Germinal center (tissue), 1 donor: Measurements from ENCODE around the gene MYO18A.
A peak's percentile ranks its signal among the peaks of the same experiment; 100 is the strongest.
"Not testable (repeated sequence)": the region's sequence is repeated elsewhere in the genome, so short reads cannot be mapped to it uniquely, and the experiment has no call there.

ENCODE experiments used
- DNase-seq: peaks from one replicate; pipeline ENCODE4 v3.0.0; 2012; ENCODE audit warnings: mixed read lengths, low spot score

Gene MYO18A

DNA sequence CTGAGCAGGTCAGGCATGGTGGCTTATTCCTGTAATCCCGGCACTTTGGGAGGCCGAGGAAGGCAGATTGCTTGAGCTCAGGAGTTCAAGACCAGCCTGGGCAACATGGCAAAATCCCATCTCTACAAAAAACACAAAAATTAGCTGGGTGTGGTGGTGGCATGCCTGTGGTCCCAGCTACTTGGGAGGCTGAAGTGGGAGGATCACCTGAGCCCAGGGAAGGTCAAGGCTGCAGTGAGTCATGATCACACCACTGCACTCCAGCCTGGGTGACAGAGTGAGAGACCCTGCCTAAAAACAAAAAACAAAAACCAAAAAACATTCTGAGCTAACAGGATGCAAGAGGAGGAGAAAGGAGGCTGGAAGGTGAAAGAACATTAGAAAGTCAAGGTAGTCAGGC is 33.0 kb downstream of the MYO18A start:
- not testable (repeated sequence) for DNase-seq

GRCh38 chr17:29146369-29146972 is 33.7 kb downstream of the MYO18A start:
- DNase-seq = no peak

- peak; percentile 65 for DNase-seq
These were observed 34.7 kb downstream of the MYO18A start for GRCh38 chr17:29145289-29146073.

GRCh38 chr17:29143894-29144293 is 36.3 kb downstream of the MYO18A start:
- DNase-seq = no peak

DNA sequence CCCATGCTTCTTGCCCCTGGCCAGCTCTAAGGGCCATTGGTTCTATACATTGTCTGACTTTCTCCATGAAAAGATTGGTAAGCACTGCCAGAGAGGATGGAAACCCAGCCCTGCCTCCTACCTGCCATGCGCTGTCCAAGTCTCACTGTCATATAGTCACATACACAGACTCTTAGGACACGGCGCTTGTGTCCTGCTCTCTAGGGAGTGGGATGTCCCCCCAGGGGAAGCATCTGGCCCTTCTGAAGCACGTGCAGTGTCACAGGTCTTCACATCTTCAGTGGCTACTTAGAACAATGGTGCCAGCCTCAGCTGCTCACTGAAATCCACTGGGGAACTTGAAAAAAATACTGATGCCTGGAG is 38.7 kb downstream of the MYO18A start:
- DNase-seq = no peak

DNA sequence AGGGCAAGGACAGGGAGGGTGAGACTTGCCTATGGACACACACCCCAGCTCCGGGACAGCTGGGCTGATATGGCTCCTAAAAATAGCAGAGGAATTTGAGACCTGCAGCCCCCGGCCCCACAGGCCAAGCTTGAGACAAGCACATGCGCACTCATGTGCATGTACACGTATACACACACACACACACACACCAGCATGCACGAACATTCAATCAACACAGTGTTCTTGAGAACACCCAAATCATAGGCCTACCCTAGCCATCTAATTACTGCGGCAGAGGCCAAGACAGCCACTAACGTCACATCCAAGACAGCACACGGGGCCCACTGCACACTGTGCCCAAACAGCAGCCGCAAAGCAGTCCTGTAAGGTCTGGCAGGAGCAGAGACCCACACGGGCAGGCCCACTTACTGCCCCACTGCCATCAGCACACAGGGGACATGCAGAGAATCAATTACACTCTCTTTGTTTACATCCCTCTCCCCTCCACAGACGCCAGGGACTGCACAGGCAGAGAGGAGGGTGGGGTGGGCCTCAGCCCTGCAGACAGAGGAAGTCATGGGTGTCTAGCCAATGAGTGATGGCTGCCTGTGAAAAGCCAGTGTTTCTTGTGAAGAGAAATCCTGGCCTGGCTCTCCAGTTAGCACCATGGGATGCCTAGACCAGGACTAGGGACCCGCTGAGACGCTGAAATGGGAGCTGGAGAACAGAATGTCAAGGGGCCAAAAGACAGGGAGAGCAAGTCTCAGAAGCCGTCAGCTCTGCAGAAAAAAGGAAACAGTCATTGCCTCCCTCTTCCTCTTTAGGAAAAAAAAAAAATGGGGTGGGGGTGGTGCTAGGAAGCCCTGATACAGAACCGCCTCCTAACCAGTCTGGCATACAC is 39.3 kb downstream of the MYO18A start:
- DNase-seq = peak; percentile 68

DNA sequence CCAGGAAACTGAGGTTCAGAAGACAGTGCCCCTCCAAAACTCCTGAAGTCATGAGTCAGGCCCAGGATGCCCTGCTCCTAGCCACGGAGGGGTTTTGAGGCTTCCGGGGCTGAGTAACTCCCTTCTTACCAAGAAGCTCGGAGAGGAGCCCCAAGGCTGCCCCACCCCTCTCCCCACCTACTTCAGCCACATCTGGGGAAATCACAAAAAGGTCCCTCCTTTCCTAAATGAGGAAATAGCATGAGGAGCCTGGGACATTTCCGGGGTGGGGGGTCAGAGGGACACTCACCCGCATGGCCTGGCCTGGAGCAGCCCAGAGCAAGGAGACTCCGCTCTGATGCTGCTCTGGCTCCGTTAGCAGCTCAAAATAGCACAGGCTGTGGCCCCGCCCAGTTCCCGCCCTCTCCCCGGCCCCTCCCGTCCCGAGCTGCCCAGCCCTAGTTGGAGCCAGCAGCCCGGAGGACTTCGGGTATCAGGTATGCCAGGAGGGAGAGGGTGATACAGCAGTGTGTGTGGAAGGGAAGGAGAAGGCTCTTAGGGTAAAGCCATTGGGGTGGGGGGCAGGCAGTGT is 40.1 kb downstream of the MYO18A start:
- peak; percentile 76 for DNase-seq

- peak; percentile 51 for DNase-seq
These were observed 41.1 kb downstream of the MYO18A start for GRCh38 chr17:29138971-29139691.

GRCh38 chr17:29138184-29138955 is 41.8 kb downstream of the MYO18A start:
- peak; percentile 33 for DNase-seq

- DNase-seq = no peak
These were observed 43.0 kb downstream of the MYO18A start for GRCh38 chr17:29136998-29137730.

DNA sequence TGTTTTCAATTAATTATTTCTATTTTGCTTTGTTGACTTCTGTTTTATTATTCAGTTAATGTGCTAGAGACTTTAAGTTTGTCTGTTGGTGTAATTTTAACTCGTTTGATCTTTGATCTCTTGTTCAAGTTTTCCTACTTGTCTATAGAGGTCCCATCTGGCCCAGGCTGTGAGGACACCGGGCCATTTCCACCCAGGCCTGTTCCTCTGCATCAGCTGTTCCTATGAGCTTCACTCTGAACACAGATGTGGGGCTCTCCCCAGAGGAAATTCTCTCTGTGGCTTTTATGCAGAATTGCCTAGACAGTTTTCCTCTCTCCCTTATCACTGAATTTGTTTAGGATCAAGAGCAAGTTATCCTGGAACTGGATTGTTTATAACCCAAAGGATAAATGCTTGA is 44.7 kb downstream of the MYO18A start:
- no peak for DNase-seq

- no peak for DNase-seq
These were observed 47.0 kb downstream of the MYO18A start for GRCh38 chr17:29133121-29133713.

GRCh38 chr17:29131814-29132682 is 48.1 kb downstream of the MYO18A start:
- DNase-seq = no peak

DNA sequence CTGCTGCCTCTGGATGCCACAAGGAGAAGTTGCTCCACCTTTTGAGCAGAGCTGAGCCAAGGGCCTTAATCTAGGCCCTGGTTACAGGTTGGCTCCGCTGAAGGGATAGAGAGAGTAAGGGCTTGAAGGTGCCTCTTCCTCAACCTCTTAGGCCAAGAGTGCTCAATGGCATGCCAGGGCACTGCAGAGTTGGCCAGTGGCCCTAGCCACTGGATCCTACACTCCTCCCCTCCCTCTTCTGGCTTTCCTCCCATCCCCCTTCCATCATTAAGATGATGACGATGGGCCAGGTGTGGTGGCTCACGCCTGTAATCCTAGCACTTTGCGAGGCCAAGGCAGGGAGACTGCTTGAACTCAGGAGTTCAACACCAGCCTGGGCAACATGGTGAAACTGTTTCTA is 50.5 kb downstream of the MYO18A start:
- DNase-seq = no peak

DNA sequence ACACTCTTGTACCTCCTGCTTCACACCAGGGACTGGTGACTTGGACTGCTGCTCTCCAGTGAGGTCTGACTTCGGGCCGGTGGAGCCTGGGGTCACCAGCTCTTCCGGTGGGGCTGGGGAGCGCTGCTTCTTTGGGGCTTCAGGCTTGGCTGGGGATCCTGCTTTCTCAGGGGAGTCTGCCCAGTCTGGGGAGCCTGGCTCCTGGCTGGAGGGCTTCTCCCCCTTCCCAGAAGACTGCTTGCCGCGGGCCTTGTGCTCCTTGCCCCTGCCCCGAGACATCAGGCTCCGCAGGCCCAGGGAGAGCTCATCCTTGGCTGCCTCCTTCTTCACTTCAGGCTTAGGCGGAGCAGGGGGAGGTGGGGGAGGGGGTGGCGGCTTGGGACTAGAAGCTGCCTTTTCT is 52.4 kb downstream of the MYO18A start:
- no peak for DNase-seq

- DNase-seq = no peak
These were observed 53.8 kb downstream of the MYO18A start for GRCh38 chr17:29126268-29126930.

- no peak for DNase-seq
These were observed 54.5 kb downstream of the MYO18A start for GRCh38 chr17:29125651-29126050.

DNA sequence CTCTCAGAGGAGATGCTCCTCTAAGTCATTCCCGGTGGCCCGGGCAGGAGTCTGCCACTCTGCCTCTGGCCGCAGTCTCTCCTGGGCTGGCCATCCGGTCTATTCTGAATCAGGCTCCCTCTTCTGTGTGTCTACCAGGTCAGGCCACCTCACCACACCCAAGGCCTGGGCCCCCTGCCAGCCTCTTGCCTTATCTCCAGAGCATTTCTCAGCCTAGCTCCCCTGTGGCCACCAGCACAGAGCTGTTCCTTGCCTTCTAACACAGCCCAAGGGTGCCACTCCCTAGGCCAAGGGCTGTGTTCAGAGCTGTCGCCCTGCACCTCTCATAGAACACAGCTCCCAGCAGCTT is 55.3 kb downstream of the MYO18A start:
- DNase-seq = no peak
